22Rv1 (cell line): ENCODE results near the gene VIPR2.

Experiments used
- CTCF ChIP-seq: fragments of 450-650 bp; IDR thresholded peaks from 2 replicates; pipeline ENCODE4 v1.5.1; 2017; ENCODE audit warnings: mild to moderate bottlenecking
- ZFX ChIP-seq: fragments of 450-650 bp; IDR thresholded peaks from 2 replicates; pipeline ENCODE4 v1.6.1; 2017; ENCODE audit warnings: antibody characterized with exemption, borderline replicate concordance

- TF ChIP-seq CTCF (no peak), ZFX (no peak)
Observed at GRCh38 chr7:159017741-159018140, 126.9 kb downstream of the VIPR2 start.
